Tibial artery (tissue), 4 donors: Measurements from ENCODE around the gene SCN2B.

ENCODE experiments used
- DNase-seq, 2 donors: peaks; one replicate each; pipeline ENCODE4 v3.0.0-alpha.2; 2019
- H3K27ac ChIP-seq, 2 donors: fragments of 200-600 bp; sonication (generic) in 1 of 2; 1 replicate in 1 of 2; 2 replicates in 1 of 2; pipeline ENCODE4 v1.5.1; 2018 to 2019; ENCODE audit warnings: mild to moderate bottlenecking in 1 of 2
- H3K27me3 ChIP-seq, 2 donors: fragments of 200-600 bp; sonication (generic) in 1 of 2; one replicate each; pipeline versions ENCODE4 v1.5.1 to v1.6.0; 2016 to 2019
- H3K36me3 ChIP-seq, 3 donors: fragments of 200-600 bp; sonication (generic) in 2 of 3; one replicate each; pipeline ENCODE4 v1.5.1; 2016 to 2019; ENCODE audit warnings: mild to moderate bottlenecking in 2 of 3
- H3K4me1 ChIP-seq, 4 donors: fragments of 200-600 bp; sonication (generic) in 2 of 4; 1 replicate in 3 of 4; 2 replicates in 1 of 4; pipeline ENCODE4 v1.5.1; 2016 to 2019
- H3K4me3 ChIP-seq, 2 donors: fragments of 200-600 bp; sonication (generic) in 1 of 2; 1 replicate in 1 of 2; 2 replicates in 1 of 2; pipeline ENCODE4 v1.5.1; 2018 to 2019; ENCODE audit warnings: mild to moderate bottlenecking in 2 of 2
- H3K9me3 ChIP-seq, 3 donors: fragments of 200-600 bp; sonication (generic) in 1 of 3; one replicate each; pipeline ENCODE4 v1.5.1; 2016 to 2019
- intact Hi-C: fragments of 100-400 bp; cut with DNase I; formaldehyde crosslinking; loops from one replicate; pipeline ENCODE4 v1.15.0; 2023; ENCODE audit warnings: low total_unique reads
- TF ChIP-seq, protein P1 (sequence below), 2 experiments: fragments of 200-600 bp in 1 of 2; fragments of 450-650 bp in 1 of 2; IDR thresholded peaks; one replicate each; pipeline ENCODE4 v1.5.1; 2017 to 2019; ENCODE audit warnings: antibody characterized with exemption in 2 of 2, mild to moderate bottlenecking in 1 of 2, moderate library complexity in 1 of 2

The SCN2B gene

GRCh38 chr11:118170231-118170630 lies 6.2 kb downstream of the SCN2B start:
- peaks cover 0 to 10% (median 3%) of the 10 kb centered on the region in 4 donors for H3K4me1 ChIP-seq
- TF ChIP-seq, protein P1, sequence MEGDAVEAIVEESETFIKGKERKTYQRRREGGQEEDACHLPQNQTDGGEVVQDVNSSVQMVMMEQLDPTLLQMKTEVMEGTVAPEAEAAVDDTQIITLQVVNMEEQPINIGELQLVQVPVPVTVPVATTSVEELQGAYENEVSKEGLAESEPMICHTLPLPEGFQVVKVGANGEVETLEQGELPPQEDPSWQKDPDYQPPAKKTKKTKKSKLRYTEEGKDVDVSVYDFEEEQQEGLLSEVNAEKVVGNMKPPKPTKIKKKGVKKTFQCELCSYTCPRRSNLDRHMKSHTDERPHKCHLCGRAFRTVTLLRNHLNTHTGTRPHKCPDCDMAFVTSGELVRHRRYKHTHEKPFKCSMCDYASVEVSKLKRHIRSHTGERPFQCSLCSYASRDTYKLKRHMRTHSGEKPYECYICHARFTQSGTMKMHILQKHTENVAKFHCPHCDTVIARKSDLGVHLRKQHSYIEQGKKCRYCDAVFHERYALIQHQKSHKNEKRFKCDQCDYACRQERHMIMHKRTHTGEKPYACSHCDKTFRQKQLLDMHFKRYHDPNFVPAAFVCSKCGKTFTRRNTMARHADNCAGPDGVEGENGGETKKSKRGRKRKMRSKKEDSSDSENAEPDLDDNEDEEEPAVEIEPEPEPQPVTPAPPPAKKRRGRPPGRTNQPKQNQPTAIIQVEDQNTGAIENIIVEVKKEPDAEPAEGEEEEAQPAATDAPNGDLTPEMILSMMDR (IDR thresholded peaks at IDR 0.05), result no peak
- H3K36me3 ChIP-seq, result no peaks in the 10 kb centered on the region
- H3K9me3 ChIP-seq, result no peaks in the 10 kb centered on the region
- no peak overlapping the region for H3K27ac ChIP-seq
- no peak overlapping the region for H3K4me3 ChIP-seq
- DNase-seq, result no peak
- intact Hi-C loops, result no loop called here
- peaks cover 0 to 60% of the 10 kb centered on the region in 2 donors for H3K27me3 ChIP-seq

- no peak for DNase-seq
- Histone ChIP-seq H3K27ac (no peak overlapping the region), H3K9me3 (no peaks in the 10 kb centered on the region), H3K4me3 (no peak overlapping the region), H3K4me1 (peaks cover 0 to 10% (median 3%) of the 10 kb centered on the region in 4 donors), H3K27me3 (peaks cover 0 to 61% of the 10 kb centered on the region in 2 donors), H3K36me3 (no peaks in the 10 kb centered on the region)
- intact Hi-C loops, result no loop called here
- TF ChIP-seq, protein P1 (IDR thresholded peaks at IDR 0.05), result no peak
Observed at GRCh38 chr11:118169300-118170140, 6.9 kb downstream of the SCN2B start.

GRCh38 chr11:118168751-118169150 lies 7.7 kb downstream of the SCN2B start:
- Histone ChIP-seq H3K36me3 (no peaks in the 10 kb centered on the region), H3K27me3 (peaks cover 0 to 61% of the 10 kb centered on the region in 2 donors), H3K4me3 (no peak overlapping the region), H3K4me1 (peaks cover 0 to 10% (median 3%) of the 10 kb centered on the region in 4 donors), H3K9me3 (no peaks in the 10 kb centered on the region), H3K27ac (no peak overlapping the region)
- TF ChIP-seq, protein P1 (IDR thresholded peaks at IDR 0.05), result no peak
- DNase-seq, result no peak
- intact Hi-C loops, result no loop called here

DNA sequence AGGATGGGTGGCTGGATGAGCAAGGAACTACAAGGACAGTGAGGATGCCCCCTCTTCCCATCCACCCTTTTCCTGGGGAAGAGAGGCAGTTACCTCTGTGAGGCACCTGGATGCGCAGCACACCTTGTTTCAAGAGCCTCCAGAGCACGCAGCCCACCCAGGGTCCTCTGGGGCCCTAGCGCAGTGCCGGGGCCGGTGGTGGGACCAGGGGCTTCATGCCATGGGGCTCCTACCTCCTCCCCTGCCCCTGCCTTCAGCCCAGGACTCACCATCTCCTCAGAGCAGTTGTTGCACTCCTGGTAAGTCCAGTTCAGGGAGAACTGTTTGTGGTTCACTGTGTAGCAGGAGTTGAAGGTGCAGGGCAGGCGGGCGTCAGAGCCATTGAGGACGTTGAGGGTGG lies 8.1 kb downstream of the SCN2B start:
- intact Hi-C loops, result no loop called here
- Histone ChIP-seq H3K4me1 (peaks cover 0 to 10% (median 3%) of the 10 kb centered on the region in 4 donors), H3K4me3 (no peak overlapping the region), H3K36me3 (no peaks in the 10 kb centered on the region), H3K27ac (no peak overlapping the region), H3K27me3 (peaks cover 0 to 58% of the 10 kb centered on the region in 2 donors), H3K9me3 (no peaks in the 10 kb centered on the region)
- no peak for DNase-seq
- TF ChIP-seq, protein P1 (IDR thresholded peaks at IDR 0.05), result no peak

- intact Hi-C loops, result no loop called here
Observed at GRCh38 chr11:118167906-118168305, 8.5 kb downstream of the SCN2B start.

More at GRCh38 chr11:118167906-118168305, 8.5 kb downstream of the SCN2B start:
- Histone ChIP-seq H3K36me3 (no peaks in the 10 kb centered on the region), H3K27ac (no peak overlapping the region), H3K27me3 (peaks cover 0 to 57% of the 10 kb centered on the region in 2 donors), H3K9me3 (no peaks in the 10 kb centered on the region), H3K4me1 (peaks cover 0 to 10% (median 3%) of the 10 kb centered on the region in 4 donors), H3K4me3 (no peak overlapping the region)
- TF ChIP-seq, protein P1 (IDR thresholded peaks at IDR 0.05), result no peak
- DNase-seq, result no peak
